PC-9 (cell line): Measurements from ENCODE around the gene NUDC.

ENCODE experiments used
- EZH2 ChIP-seq: fragments of 200-600 bp; sonication (generic); IDR thresholded peaks from 2 replicates; pipeline ENCODE4 v1.8.0; 2017; ENCODE audit warnings: antibody characterized with exemption, low read depth
- TF ChIP-seq, protein P1 (sequence below): fragments of 200-600 bp; sonication (generic); conservative IDR thresholded peaks from 2 replicates; pipeline ENCODE4 v1.6.1; 2017; ENCODE audit warnings: mixed run types, antibody characterized with exemption, mild to moderate bottlenecking, moderate library complexity

DNA sequence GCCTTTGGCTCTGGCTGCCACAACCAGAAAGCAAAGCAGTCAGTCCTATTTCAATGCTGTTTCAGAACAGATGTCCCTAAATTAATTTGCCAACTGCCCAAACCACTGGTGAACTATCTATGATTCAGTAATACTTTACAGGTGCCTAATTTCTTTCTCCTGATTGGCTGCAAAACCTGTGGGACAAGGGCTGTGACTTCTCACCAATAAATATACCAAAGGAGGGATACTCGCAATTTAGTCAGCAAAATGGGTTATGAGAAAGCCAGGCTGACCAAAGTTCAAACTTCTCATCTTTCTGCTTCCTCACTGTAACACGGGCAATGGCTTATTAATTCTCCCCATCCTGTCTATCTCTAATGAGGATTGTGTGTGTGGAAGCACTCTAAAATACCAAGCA, 44.2 kb upstream of the NUDC start:
- TF ChIP-seq, protein P1, sequence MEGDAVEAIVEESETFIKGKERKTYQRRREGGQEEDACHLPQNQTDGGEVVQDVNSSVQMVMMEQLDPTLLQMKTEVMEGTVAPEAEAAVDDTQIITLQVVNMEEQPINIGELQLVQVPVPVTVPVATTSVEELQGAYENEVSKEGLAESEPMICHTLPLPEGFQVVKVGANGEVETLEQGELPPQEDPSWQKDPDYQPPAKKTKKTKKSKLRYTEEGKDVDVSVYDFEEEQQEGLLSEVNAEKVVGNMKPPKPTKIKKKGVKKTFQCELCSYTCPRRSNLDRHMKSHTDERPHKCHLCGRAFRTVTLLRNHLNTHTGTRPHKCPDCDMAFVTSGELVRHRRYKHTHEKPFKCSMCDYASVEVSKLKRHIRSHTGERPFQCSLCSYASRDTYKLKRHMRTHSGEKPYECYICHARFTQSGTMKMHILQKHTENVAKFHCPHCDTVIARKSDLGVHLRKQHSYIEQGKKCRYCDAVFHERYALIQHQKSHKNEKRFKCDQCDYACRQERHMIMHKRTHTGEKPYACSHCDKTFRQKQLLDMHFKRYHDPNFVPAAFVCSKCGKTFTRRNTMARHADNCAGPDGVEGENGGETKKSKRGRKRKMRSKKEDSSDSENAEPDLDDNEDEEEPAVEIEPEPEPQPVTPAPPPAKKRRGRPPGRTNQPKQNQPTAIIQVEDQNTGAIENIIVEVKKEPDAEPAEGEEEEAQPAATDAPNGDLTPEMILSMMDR: no peak
- no peak for TF ChIP-seq EZH2
